Liver (tissue), 9 donors: ENCODE results near the gene SYTL1. TPM values are rescaled to one million over a fixed set of nuclear protein-coding genes. Genes with fewer than 3 reads are reported as not detected.

ENCODE experiments used
- DNase-seq: peaks from one replicate; pipeline ENCODE4 v3.0.0-alpha.2; 2017; ENCODE audit warnings: low spot score
- H3K27ac ChIP-seq, 2 donors: one replicate each; pipeline ENCODE4 v1.7.0; 2013; ENCODE audit warnings: inconsistent platforms in 2 of 2, low read length in 2 of 2, control low read depth in 1 of 2, low read depth in 1 of 2, mild to moderate bottlenecking in 1 of 2
- H3K27me3 ChIP-seq, 4 donors: one replicate each; pipeline versions ENCODE4 v1.6.1 to v1.7.0; 2013; ENCODE audit warnings: low read length in 3 of 4, inconsistent platforms in 1 of 4, mild to moderate bottlenecking in 1 of 4, moderate library complexity in 1 of 4; ENCODE audit not compliant: control insufficient read depth in 4 of 4, insufficient read depth in 4 of 4
- H3K36me3 ChIP-seq, 4 donors: one replicate each; pipeline versions ENCODE4 v1.6.1 to v1.7.0; 2013; ENCODE audit warnings: low read length in 3 of 4, mild to moderate bottlenecking in 3 of 4, low read depth in 1 of 4, moderate library complexity in 1 of 4; ENCODE audit not compliant: control insufficient read depth in 4 of 4, insufficient read depth in 3 of 4
- H3K4me1 ChIP-seq, 4 donors: one replicate each; pipeline versions ENCODE4 v1.6.1 to v1.7.0; 2013; ENCODE audit warnings: low read length in 3 of 4, mild to moderate bottlenecking in 3 of 4, moderate library complexity in 1 of 4; ENCODE audit not compliant: control insufficient read depth in 4 of 4, insufficient read depth in 4 of 4
- H3K4me3 ChIP-seq, 3 donors: one replicate each; pipeline versions ENCODE4 v1.6.1 to v1.7.0; 2013; ENCODE audit warnings: low read length in 3 of 3, control low read depth in 1 of 3, low read depth in 1 of 3, mild to moderate bottlenecking in 1 of 3
- H3K9ac ChIP-seq, 2 donors: one replicate each; pipeline ENCODE4 v1.7.0; 2013; ENCODE audit warnings: low read length in 2 of 2, mild to moderate bottlenecking in 2 of 2, moderate library complexity in 2 of 2, control low read depth in 1 of 2, low read depth in 1 of 2
- H3K9me3 ChIP-seq, 4 donors: one replicate each; pipeline versions ENCODE4 v1.6.1 to v1.7.0; 2013; ENCODE audit warnings: low read length in 3 of 4; ENCODE audit not compliant: control insufficient read depth in 4 of 4
- EGR1 ChIP-seq, 2 donors: IDR thresholded peaks; 2 replicates each; pipeline ENCODE4 v1.6.1; 2016 to 2018; ENCODE audit warnings: antibody characterized with exemption in 2 of 2, low read depth in 2 of 2
- FOXA2 ChIP-seq: IDR thresholded peaks from 2 replicates; pipeline ENCODE4 v1.6.1; 2016; ENCODE audit warnings: antibody characterized with exemption
- GABPA ChIP-seq, 2 donors: IDR thresholded peaks in 1 of 2; conservative IDR thresholded peaks in 1 of 2; 2 replicates each; pipeline ENCODE4 v1.6.1; 2016; ENCODE audit warnings: antibody characterized with exemption in 2 of 2, mild to moderate bottlenecking in 1 of 2, moderate library complexity in 1 of 2
- HNF4A ChIP-seq, 2 donors: conservative IDR thresholded peaks; 2 replicates each; pipeline ENCODE4 v1.6.1; 2016; ENCODE audit warnings: antibody characterized with exemption in 2 of 2, mild to moderate bottlenecking in 2 of 2
- HNF4G ChIP-seq: IDR thresholded peaks from 2 replicates; pipeline ENCODE4 v1.6.1; 2016; ENCODE audit warnings: antibody characterized with exemption
- NR2F2 ChIP-seq: IDR thresholded peaks from 2 replicates; pipeline ENCODE4 v1.6.1; 2016; ENCODE audit warnings: antibody characterized with exemption
- RAD21 ChIP-seq, 2 donors: IDR thresholded peaks; 2 replicates each; pipeline ENCODE4 v1.6.1; 2016; ENCODE audit warnings: antibody characterized with exemption in 2 of 2, mild to moderate bottlenecking in 2 of 2
- RXRA ChIP-seq, 2 donors: IDR thresholded peaks; 2 replicates each; pipeline ENCODE4 v1.6.1; 2017 to 2018; ENCODE audit warnings: antibody characterized with exemption in 2 of 2, mild to moderate bottlenecking in 1 of 2
- SP1 ChIP-seq: IDR thresholded peaks from 2 replicates; pipeline ENCODE4 v1.6.1; 2018; ENCODE audit warnings: antibody characterized with exemption, mild to moderate bottlenecking
- YY1 ChIP-seq: IDR thresholded peaks from 2 replicates; pipeline ENCODE4 v1.6.1; 2016; ENCODE audit warnings: antibody characterized with exemption, mild to moderate bottlenecking
- WGBS: extraction: QIAGEN DNeasy Blood & Tissue Kit; methylation state at CpG from one replicate; pipeline ENCODE4 v1.1.7; 2013; 5-methylcytosine and 5-hydroxymethylcytosine counted together
- polyA plus RNA-seq, 2 donors: library from polyadenylated mRNA; stranded (reverse) in 1 of 2; unstranded in 1 of 2; fragments of 200-250 nt in 1 of 2; fragments of >200 nt in 1 of 2; fragmentation: Nextera tagmentation in 1 of 2; extraction: Ambion mirVana in 1 of 2; gene quantifications; one replicate each; pipeline versions ENCODE4 v1.2.1 to v1.2.3, GENCODE V29; 2013 to 2015
- total RNA-seq, 2 donors: library from RNA; depleted of rRNA; stranded (reverse); fragments of >200 nt; gene quantifications; one replicate each; pipeline ENCODE4 v1.2.3, GENCODE V29; 2014
- TF ChIP-seq, protein P1 (sequence below): IDR thresholded peaks from 2 replicates; pipeline ENCODE4 v1.6.1; 2016; ENCODE audit warnings: antibody characterized with exemption
- TF ChIP-seq, protein P2 (sequence below): IDR thresholded peaks from 2 replicates; pipeline ENCODE4 v1.6.1; 2016; ENCODE audit warnings: antibody characterized with exemption
- TF ChIP-seq, protein P3 (sequence below): IDR thresholded peaks from 2 replicates; pipeline ENCODE4 v1.6.1; 2016; ENCODE audit warnings: antibody characterized with exemption
- TF ChIP-seq, protein P4 (sequence below): fragments of 150-350 bp; IDR thresholded peaks from 2 replicates; pipeline ENCODE4 v1.5.1; 2017; ENCODE audit warnings: improper control_type of control experiment, low read depth, low read length; ENCODE audit not compliant: missing input control
- TF ChIP-seq, protein P5 (sequence below): IDR thresholded peaks from 2 replicates; pipeline ENCODE4 v1.6.1; 2016; ENCODE audit warnings: antibody characterized with exemption, mild to moderate bottlenecking
- donor health status: healthy.
- donor health status: healthy.
- donor health status: healthy.
- donor health status: healthy.
- donor health status: healthy.

Gene SYTL1
- total and polyA plus RNA-seq, 4 donors: 0.73 to 3.9 (median 1.4) TPM

DNA sequence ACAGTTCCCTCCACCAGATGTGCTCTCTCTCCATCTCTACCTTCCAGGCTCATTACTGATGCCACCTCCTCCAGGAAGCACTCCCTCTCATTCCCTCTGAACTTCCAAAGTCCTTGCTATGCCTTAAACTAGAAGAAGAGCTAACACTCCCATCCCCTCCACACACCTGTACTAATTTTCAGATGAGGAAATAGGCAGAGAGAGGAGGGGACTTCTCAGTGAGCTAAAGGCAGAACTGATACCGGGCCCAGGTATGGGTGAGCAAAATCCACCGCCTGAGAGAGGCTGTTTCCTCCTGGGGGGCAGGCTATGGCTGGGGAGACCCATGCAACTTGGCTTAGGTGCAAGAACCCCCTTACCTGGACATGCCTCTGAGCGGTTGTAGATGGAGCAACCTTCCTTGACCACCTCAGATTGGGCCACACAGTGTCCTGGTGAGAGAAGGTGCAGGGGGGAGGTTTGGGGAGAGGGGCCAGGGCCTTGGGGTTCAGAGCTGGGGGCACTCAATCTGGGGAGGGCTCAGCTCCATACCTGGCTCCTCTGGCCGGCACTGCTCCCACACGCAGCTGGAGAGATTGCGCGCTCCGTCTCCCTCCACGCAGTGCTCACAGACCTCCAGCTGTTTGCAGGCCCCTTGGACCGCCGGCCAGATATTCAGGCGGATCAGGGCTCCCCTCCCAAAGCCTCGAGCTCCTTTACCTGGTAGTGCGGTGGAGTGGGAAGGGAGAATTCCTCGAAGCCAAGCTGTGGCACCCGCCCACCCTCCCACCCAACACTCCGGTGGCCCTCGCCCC, 40.3 kb downstream of the SYTL1 start:
- no peak overlapping the region for H3K4me3 ChIP-seq
- WGBS: 77% methylated on average over 18 of the region's 18 CpGs
- no peaks in the 10 kb centered on the region for H3K36me3 ChIP-seq
- no peak for DNase-seq
- H3K27ac ChIP-seq: no peak overlapping the region
- TF ChIP-seq SP1: no peak
- no peak for TF ChIP-seq EGR1 (IDR thresholded peaks at IDR 0.05; ENCODE audit: low read depth in 2 of 2)
- no peak for TF ChIP-seq RAD21 (IDR thresholded peaks at IDR 0.05)
- TF ChIP-seq GABPA (IDR thresholded peaks at IDR 0.05 in 1 of 2, conservative IDR thresholded peaks at IDR 0.05 in 1 of 2): no peak
- H3K27me3 ChIP-seq: no peaks in the 10 kb centered on the region
- no peaks in the 10 kb centered on the region for H3K4me1 ChIP-seq
- H3K9ac ChIP-seq: no peak overlapping the region
- H3K9me3 ChIP-seq: no peaks in the 10 kb centered on the region

DNA sequence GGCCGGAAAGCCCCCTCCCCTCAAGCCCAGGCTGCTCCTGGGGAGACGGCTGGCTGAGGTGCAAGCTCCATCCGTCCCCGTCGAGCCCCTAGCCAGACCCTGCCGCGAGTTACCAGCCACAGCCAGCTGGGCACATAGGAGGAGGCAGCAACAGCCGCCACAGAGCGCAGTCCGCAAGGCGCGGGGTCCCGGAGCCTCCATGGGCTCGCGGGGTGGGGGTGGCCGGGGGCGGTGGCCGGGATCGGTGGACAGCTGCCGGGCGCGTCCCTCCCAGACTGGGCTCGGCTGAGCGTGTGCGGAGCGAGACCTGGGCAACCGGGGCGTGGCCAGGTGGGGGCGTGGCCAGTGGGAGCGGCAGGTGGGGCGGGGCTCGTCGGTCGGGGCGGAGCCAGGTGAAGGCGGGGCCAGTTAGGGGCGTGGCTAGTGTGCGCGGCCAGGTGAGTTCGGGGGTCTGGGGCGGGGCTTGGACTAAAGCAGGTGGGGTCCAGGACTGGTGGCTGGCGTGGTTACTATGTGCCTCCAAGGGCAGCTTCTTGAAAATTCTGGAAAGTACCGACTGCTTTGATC, 41.3 kb downstream of the SYTL1 start, which contains the start of gene CD164L2:
Gene CD164L2 (minus strand): TSS at position 295 of the 567 bp plus-strand sequence. CDS start 94 bp downstream, at position 201.
- Histone ChIP-seq H3K27me3 (no peaks in the 10 kb centered on the region), H3K36me3 (no peaks in the 10 kb centered on the region), H3K27ac (no peak within 1 kb of the TSS), H3K4me1 (no peaks in the 10 kb centered on the region), H3K4me3 (peak within 1 kb of the TSS in 1 of 3 donors; percentile 3), H3K9ac (no peak within 1 kb of the TSS), H3K9me3 (no peaks in the 10 kb centered on the region)
- no peak for DNase-seq
- no peak for TF ChIP-seq FOXA2
- TF ChIP-seq, protein P1, sequence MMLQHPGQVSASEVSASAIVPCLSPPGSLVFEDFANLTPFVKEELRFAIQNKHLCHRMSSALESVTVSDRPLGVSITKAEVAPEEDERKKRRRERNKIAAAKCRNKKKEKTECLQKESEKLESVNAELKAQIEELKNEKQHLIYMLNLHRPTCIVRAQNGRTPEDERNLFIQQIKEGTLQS: no peak
- TF ChIP-seq, protein P2, sequence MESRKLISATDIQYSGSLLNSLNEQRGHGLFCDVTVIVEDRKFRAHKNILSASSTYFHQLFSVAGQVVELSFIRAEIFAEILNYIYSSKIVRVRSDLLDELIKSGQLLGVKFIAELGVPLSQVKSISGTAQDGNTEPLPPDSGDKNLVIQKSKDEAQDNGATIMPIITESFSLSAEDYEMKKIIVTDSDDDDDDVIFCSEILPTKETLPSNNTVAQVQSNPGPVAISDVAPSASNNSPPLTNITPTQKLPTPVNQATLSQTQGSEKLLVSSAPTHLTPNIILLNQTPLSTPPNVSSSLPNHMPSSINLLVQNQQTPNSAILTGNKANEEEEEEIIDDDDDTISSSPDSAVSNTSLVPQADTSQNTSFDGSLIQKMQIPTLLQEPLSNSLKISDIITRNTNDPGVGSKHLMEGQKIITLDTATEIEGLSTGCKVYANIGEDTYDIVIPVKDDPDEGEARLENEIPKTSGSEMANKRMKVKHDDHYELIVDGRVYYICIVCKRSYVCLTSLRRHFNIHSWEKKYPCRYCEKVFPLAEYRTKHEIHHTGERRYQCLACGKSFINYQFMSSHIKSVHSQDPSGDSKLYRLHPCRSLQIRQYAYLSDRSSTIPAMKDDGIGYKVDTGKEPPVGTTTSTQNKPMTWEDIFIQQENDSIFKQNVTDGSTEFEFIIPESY: no peak
- TF ChIP-seq HNF4A (conservative IDR thresholded peaks at IDR 0.05): no peak
- no peak for TF ChIP-seq YY1
- no peak for TF ChIP-seq NR2F2
- TF ChIP-seq HNF4G: no peak
- TF ChIP-seq, protein P3, sequence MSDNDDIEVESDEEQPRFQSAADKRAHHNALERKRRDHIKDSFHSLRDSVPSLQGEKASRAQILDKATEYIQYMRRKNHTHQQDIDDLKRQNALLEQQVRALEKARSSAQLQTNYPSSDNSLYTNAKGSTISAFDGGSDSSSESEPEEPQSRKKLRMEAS: no peak
- no peak for TF ChIP-seq EGR1 (IDR thresholded peaks at IDR 0.05; ENCODE audit: low read depth in 2 of 2)
- TF ChIP-seq GABPA (IDR thresholded peaks at IDR 0.05 in 1 of 2, conservative IDR thresholded peaks at IDR 0.05 in 1 of 2): no peak
- TF ChIP-seq, protein P4, sequence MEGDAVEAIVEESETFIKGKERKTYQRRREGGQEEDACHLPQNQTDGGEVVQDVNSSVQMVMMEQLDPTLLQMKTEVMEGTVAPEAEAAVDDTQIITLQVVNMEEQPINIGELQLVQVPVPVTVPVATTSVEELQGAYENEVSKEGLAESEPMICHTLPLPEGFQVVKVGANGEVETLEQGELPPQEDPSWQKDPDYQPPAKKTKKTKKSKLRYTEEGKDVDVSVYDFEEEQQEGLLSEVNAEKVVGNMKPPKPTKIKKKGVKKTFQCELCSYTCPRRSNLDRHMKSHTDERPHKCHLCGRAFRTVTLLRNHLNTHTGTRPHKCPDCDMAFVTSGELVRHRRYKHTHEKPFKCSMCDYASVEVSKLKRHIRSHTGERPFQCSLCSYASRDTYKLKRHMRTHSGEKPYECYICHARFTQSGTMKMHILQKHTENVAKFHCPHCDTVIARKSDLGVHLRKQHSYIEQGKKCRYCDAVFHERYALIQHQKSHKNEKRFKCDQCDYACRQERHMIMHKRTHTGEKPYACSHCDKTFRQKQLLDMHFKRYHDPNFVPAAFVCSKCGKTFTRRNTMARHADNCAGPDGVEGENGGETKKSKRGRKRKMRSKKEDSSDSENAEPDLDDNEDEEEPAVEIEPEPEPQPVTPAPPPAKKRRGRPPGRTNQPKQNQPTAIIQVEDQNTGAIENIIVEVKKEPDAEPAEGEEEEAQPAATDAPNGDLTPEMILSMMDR: no peak
- TF ChIP-seq, protein P5, sequence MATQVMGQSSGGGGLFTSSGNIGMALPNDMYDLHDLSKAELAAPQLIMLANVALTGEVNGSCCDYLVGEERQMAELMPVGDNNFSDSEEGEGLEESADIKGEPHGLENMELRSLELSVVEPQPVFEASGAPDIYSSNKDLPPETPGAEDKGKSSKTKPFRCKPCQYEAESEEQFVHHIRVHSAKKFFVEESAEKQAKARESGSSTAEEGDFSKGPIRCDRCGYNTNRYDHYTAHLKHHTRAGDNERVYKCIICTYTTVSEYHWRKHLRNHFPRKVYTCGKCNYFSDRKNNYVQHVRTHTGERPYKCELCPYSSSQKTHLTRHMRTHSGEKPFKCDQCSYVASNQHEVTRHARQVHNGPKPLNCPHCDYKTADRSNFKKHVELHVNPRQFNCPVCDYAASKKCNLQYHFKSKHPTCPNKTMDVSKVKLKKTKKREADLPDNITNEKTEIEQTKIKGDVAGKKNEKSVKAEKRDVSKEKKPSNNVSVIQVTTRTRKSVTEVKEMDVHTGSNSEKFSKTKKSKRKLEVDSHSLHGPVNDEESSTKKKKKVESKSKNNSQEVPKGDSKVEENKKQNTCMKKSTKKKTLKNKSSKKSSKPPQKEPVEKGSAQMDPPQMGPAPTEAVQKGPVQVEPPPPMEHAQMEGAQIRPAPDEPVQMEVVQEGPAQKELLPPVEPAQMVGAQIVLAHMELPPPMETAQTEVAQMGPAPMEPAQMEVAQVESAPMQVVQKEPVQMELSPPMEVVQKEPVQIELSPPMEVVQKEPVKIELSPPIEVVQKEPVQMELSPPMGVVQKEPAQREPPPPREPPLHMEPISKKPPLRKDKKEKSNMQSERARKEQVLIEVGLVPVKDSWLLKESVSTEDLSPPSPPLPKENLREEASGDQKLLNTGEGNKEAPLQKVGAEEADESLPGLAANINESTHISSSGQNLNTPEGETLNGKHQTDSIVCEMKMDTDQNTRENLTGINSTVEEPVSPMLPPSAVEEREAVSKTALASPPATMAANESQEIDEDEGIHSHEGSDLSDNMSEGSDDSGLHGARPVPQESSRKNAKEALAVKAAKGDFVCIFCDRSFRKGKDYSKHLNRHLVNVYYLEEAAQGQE: no peak
- no peak for TF ChIP-seq RXRA (IDR thresholded peaks at IDR 0.05)
- 20% methylated on average over 43 of the region's 43 CpGs for WGBS
